HepG2 (cell line): ENCODE data around the gene NGB. TPM values are rescaled to one million over a fixed set of nuclear protein-coding genes. Genes with fewer than 3 reads are reported as not detected.

Experiments used
- ATAC-seq: fragments of 200-7000 bp; cut with Tn5 transposase; 3 replicates; pipeline ENCODE4 v1.9.1; 2020; ENCODE audit warnings: mild to moderate bottlenecking, moderate library complexity
- BruUV-seq: library from RNA; stranded (reverse); fragments of 400-500 nt; replicated peaks from 2 replicates; lab custom pipeline; 2021; lab: Mats Ljungman, UMichigan
- CTCF ChIA-PET: fragments of 300-600 bp; formaldehyde crosslinking; extraction: SDS; loops from one replicate; lab custom pipeline; 2021; ENCODE audit warnings: low total read pairs, inconsistent platforms, low intra/inter-chr PET ratio; lab: Yijun Ruan, JAX
- POLR2A ChIA-PET: fragments of 350-600 bp; sonication (Branson Sonifier 250); formaldehyde crosslinking; loops from one replicate; lab custom pipeline; 2020; ENCODE audit warnings: antibody characterized with exemption, inconsistent platforms; lab: Yijun Ruan, JAX
- DNase-seq: peaks from one replicate; pipeline ENCODE4 v3.0.0-alpha.2; 2015; ENCODE audit warnings: low spot score
- FAIRE-seq: peaks from 3 replicates; lab custom pipeline; 2011; peaks lifted over from hg19 to GRCh38; lab: Jason Lieb, UNC
- H2AFZ ChIP-seq: one replicate; pipeline ENCODE4 v1.6.1; 2011; ENCODE audit warnings: low read length, inconsistent platforms
- H3K27ac ChIP-seq: fragments of 300-600 bp; 3 replicates; pipeline ENCODE4 v1.8.0; 2011; ENCODE audit warnings: mixed run types, mild to moderate bottlenecking, mixed read lengths, low read length, inconsistent platforms; ENCODE audit not compliant: insufficient read depth; ENCODE audit errors: extremely low read length
- H3K27me3 ChIP-seq, 2 experiments: fragments of 200-600 bp in 1 of 2; 2 replicates in 1 of 2; 3 replicates in 1 of 2; pipeline versions ENCODE4 v1.6.0 to v1.8.0; 2011; ENCODE audit warnings: low read length in 2 of 2, mild to moderate bottlenecking in 2 of 2, moderate library complexity in 2 of 2, inconsistent platforms in 1 of 2; ENCODE audit not compliant: insufficient read depth in 2 of 2, control insufficient read depth in 1 of 2
- H3K36me3 ChIP-seq, 2 experiments: fragments of 200-600 bp in 1 of 2; replicated peaks in 1 of 2; 2 replicates in 1 of 2; 3 replicates in 1 of 2; pipeline versions ENCODE4 v1.5.1 to v1.8.0; 2011; ENCODE audit warnings: low read length in 2 of 2, inconsistent platforms in 1 of 2; ENCODE audit not compliant: insufficient read depth in 2 of 2, control insufficient read depth in 1 of 2
- H3K4me1 ChIP-seq: 2 replicates; pipeline ENCODE4 v1.5.1; 2012; ENCODE audit warnings: low read length, inconsistent platforms; ENCODE audit not compliant: insufficient read depth
- H3K4me2 ChIP-seq: 2 replicates; pipeline ENCODE4 v1.6.0; 2011; ENCODE audit warnings: low read depth, low read length, inconsistent platforms
- H3K4me3 ChIP-seq, 3 experiments: fragments of 200-600 bp in 1 of 3; sonication (generic), shearing (Covaris generic) in 1 of 3; replicated peaks in 1 of 3; 2 replicates each; pipeline ENCODE4 v1.5.1; 2011 to 2016; ENCODE audit warnings: low read length in 3 of 3, inconsistent platforms in 2 of 3, low read depth in 2 of 3, mild to moderate bottlenecking in 2 of 3, control low read depth in 1 of 3, mixed read lengths in 1 of 3; ENCODE audit not compliant: insufficient read depth in 1 of 3
- H3K79me2 ChIP-seq: one replicate; pipeline ENCODE4 v1.6.1; 2011; ENCODE audit warnings: low read length, inconsistent platforms; ENCODE audit not compliant: insufficient read depth
- H3K9ac ChIP-seq: 2 replicates; pipeline ENCODE4 v1.6.0; 2011; ENCODE audit warnings: mild to moderate bottlenecking, low read depth, low read length, inconsistent platforms; ENCODE audit not compliant: insufficient read depth
- H3K9me3 ChIP-seq: 2 replicates; pipeline ENCODE4 v1.5.1; 2012; ENCODE audit warnings: mild to moderate bottlenecking, low read length
- H4K20me1 ChIP-seq: 2 replicates; pipeline ENCODE4 v1.6.0; 2011; ENCODE audit warnings: inconsistent platforms, mild to moderate bottlenecking, low read length, moderate library complexity; ENCODE audit not compliant: insufficient read depth
- ARNTL ChIP-seq: sonication (generic); formaldehyde crosslinking; IDR thresholded peaks from 2 replicates; pipeline ENCODE4 v1.4.0; 2020; ENCODE audit warnings: mild to moderate bottlenecking, missing genetic modification reagents
- IKZF1 ChIP-seq: fragments of 450-650 bp; IDR thresholded peaks from 2 replicates; pipeline ENCODE4 v1.7.1; 2016
- KDM1A ChIP-seq: IDR thresholded peaks from 2 replicates; pipeline ENCODE4 v1.6.1; 2016; ENCODE audit warnings: missing compliant biosample characterization
- KDM4B ChIP-seq: sonication (generic); formaldehyde crosslinking; IDR thresholded peaks from 2 replicates; pipeline ENCODE4 v1.4.0; 2020; ENCODE audit warnings: missing genetic modification reagents
- KLF13 ChIP-seq: sonication (generic); formaldehyde crosslinking; IDR thresholded peaks from 2 replicates; pipeline ENCODE4 v1.4.0; 2020; ENCODE audit warnings: mild to moderate bottlenecking, missing genetic modification reagents
- ZSCAN25 ChIP-seq: sonication (generic); formaldehyde crosslinking; IDR thresholded peaks from 2 replicates; pipeline ENCODE4 v1.8.0; 2022; ENCODE audit warnings: mild to moderate bottlenecking, missing genetic modification reagents
- WGBS: methylation state at CpG from one replicate; pipeline ENCODE4 v1.1.6; 2017; ENCODE audit warnings: low lambda C conversion rate; 5-methylcytosine and 5-hydroxymethylcytosine counted together
- in situ Hi-C: cut with HindIII; loops from 2 replicates; pipeline ENCODE4 v1.10.0; 2017; ENCODE audit warnings: low pct_unique_long_range_greater_than_20kb; ENCODE audit not compliant: extremely low pct_ligation_motif_present
- intact Hi-C: fragments of 100-400 bp; cut with micrococcal nuclease; formaldehyde crosslinking; loops from one replicate; pipeline ENCODE4 v1.10.0; 2022; ENCODE audit not compliant: unreplicated experiment
- polyA plus RNA-seq, 8 experiments: library from polyadenylated mRNA; depleted of rRNA in 3 of 8; stranded (reverse) in 7 of 8; unstranded in 1 of 8; fragments of >200 nt; fragmentation: Illumina TruSeq in 4 of 8; extraction: Trizol in 4 of 8; gene quantifications; 2 replicates each; pipeline versions ENCODE4 v1.2.1 to v1.2.3, GENCODE V29; 2011 to 2016; ENCODE audit warnings: low read depth in 4 of 8, missing spikeins in 1 of 8, mixed read lengths in 1 of 8; ENCODE audit not compliant: insufficient read depth in 1 of 8
- total RNA-seq, 5 experiments: library from RNA; depleted of rRNA; stranded (reverse); fragments of >200 nt; fragmentation: Illumina TruSeq; extraction: Trizol; gene quantifications; 2 replicates each; pipeline ENCODE4 v1.2.3, GENCODE V29; 2016; ENCODE audit warnings: low read depth in 1 of 5
- TF ChIP-seq, protein P1 (sequence below): sonication (generic); formaldehyde crosslinking; IDR thresholded peaks from 2 replicates; pipeline ENCODE4 v1.5.0; 2020; ENCODE audit warnings: mild to moderate bottlenecking, missing genetic modification reagents, moderate library complexity
- TF ChIP-seq, protein P2 (sequence below): sonication (generic); formaldehyde crosslinking; IDR thresholded peaks from 2 replicates; pipeline ENCODE4 v1.5.1; 2020; ENCODE audit warnings: mild to moderate bottlenecking, missing genetic modification reagents, borderline replicate concordance

Gene NGB
- total and polyA plus RNA-seq, 2 of the 13 experiments (the other 11 are each of a cell fraction or from before 2014, with no cell fraction given) = 0.04 TPM; not detected in 1

DNA sequence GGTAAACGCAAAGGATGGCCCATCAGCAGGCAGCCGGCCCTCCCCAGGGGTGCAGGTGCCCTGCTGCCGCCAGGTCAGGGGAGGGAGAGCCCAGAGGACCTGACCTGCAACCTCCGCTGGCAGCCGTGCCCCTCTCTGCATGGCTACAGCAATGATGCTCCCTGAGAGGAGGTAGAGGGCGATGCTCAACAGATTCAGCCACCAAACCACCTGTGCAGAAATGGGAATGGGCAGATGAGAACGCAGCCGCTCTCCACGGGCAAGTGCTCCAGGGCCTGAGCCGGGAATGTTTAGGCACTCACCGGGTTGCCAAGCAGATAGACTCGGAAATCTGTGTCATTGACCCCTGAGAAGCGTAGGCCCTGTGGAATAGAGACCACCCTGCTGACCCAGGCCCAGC is 8.7 kb upstream of the NGB start:
- BruUV-seq = no TSS peak
- H3K4me2 ChIP-seq = no peak overlapping the region
- no peaks in the 10 kb centered on the region for H4K20me1 ChIP-seq
- no peaks in the 10 kb centered on the region for H3K9me3 ChIP-seq
- FAIRE-seq = no peak
- DNase-seq = no peak
- no peaks in the 10 kb centered on the region for H3K27me3 ChIP-seq
- 93% methylated on average over 10 of the region's 13 CpGs for WGBS
- H2AFZ ChIP-seq = no peak overlapping the region
- intact Hi-C loops = no loop called here
- no peak overlapping the region for H3K9ac ChIP-seq
- ATAC-seq = no peak
- TF ChIP-seq KDM4B = no peak
- TF ChIP-seq IKZF1 = no peak
- TF ChIP-seq ZSCAN25 (CRISPR knock-in tag) = no peak
- TF ChIP-seq ARNTL (CRISPR knock-in tag) = no peak
- TF ChIP-seq, all 625 proteins: peak for 0
- H3K36me3 ChIP-seq = peaks cover 10 to 37% of the 10 kb centered on the region in 2 experiments; a peak in 3 of 5 replicates
- no peaks in the 10 kb centered on the region for H3K4me1 ChIP-seq
- no peak overlapping the region for H3K27ac ChIP-seq
- in situ Hi-C loops = no loop called here
- ChIA-PET POLR2A (no interaction called here), CTCF (no interaction called here)
- no peak overlapping the region for H3K4me3 ChIP-seq
- H3K79me2 ChIP-seq = no peaks in the 10 kb centered on the region

DNA sequence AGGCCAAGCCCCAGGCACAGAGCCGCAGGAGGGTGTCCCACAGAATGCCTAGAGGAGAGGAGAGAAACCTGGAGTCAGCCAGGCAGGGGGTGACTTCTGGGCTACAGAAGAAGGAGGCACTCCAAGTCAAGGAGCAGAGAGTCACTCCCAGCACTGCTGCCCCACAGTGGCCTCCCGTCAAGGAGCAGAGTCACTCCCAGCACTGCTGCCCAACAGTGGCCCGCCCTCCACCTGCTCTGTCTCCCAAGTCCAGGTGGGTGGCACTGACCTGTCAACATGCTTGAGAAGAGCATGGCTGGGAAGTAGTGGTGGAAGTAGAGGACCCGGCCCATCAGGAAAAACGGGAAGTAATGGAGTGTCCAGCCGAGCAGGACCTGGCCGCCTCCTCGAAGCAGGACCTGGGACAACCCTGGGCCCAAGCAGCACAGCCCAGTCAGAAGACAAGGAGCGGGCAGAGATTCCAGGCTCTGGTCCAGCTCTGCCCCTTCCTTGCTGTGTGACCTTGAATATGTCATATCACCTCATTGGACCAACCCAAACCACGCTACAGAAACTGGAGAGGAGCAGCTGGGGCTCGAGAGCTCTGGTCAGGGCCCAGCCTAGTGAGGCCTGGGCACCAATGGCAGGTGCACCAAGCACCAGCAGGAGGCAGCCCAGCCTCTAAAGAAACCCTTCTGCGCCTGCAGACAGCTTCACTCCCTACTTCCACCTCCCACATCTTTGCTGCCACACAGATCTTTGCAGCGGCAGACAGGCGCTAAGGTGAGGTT is 7.6 kb upstream of the NGB start:
- DNase-seq = no peak
- Histone ChIP-seq H3K79me2 (no peaks in the 10 kb centered on the region), H4K20me1 (no peaks in the 10 kb centered on the region), H2AFZ (no peak overlapping the region), H3K4me3 (no peak overlapping the region), H3K9me3 (no peaks in the 10 kb centered on the region), H3K27me3 (no peaks in the 10 kb centered on the region)
- in situ Hi-C loops = no loop called here
- intact Hi-C loops = no loop called here
- WGBS = 97% methylated on average over 14 of the region's 14 CpGs
- no peak for FAIRE-seq
- ATAC-seq = peak; percentile 21; the same call in 1 of the 3 replicates
- POLR2A ChIA-PET = no interaction called here
- CTCF ChIA-PET = no interaction called here
- TF ChIP-seq, protein P1, sequence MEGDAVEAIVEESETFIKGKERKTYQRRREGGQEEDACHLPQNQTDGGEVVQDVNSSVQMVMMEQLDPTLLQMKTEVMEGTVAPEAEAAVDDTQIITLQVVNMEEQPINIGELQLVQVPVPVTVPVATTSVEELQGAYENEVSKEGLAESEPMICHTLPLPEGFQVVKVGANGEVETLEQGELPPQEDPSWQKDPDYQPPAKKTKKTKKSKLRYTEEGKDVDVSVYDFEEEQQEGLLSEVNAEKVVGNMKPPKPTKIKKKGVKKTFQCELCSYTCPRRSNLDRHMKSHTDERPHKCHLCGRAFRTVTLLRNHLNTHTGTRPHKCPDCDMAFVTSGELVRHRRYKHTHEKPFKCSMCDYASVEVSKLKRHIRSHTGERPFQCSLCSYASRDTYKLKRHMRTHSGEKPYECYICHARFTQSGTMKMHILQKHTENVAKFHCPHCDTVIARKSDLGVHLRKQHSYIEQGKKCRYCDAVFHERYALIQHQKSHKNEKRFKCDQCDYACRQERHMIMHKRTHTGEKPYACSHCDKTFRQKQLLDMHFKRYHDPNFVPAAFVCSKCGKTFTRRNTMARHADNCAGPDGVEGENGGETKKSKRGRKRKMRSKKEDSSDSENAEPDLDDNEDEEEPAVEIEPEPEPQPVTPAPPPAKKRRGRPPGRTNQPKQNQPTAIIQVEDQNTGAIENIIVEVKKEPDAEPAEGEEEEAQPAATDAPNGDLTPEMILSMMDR = peak; percentile 28; the same call in 1 of the 2 replicates
- TF ChIP-seq, protein P2, sequence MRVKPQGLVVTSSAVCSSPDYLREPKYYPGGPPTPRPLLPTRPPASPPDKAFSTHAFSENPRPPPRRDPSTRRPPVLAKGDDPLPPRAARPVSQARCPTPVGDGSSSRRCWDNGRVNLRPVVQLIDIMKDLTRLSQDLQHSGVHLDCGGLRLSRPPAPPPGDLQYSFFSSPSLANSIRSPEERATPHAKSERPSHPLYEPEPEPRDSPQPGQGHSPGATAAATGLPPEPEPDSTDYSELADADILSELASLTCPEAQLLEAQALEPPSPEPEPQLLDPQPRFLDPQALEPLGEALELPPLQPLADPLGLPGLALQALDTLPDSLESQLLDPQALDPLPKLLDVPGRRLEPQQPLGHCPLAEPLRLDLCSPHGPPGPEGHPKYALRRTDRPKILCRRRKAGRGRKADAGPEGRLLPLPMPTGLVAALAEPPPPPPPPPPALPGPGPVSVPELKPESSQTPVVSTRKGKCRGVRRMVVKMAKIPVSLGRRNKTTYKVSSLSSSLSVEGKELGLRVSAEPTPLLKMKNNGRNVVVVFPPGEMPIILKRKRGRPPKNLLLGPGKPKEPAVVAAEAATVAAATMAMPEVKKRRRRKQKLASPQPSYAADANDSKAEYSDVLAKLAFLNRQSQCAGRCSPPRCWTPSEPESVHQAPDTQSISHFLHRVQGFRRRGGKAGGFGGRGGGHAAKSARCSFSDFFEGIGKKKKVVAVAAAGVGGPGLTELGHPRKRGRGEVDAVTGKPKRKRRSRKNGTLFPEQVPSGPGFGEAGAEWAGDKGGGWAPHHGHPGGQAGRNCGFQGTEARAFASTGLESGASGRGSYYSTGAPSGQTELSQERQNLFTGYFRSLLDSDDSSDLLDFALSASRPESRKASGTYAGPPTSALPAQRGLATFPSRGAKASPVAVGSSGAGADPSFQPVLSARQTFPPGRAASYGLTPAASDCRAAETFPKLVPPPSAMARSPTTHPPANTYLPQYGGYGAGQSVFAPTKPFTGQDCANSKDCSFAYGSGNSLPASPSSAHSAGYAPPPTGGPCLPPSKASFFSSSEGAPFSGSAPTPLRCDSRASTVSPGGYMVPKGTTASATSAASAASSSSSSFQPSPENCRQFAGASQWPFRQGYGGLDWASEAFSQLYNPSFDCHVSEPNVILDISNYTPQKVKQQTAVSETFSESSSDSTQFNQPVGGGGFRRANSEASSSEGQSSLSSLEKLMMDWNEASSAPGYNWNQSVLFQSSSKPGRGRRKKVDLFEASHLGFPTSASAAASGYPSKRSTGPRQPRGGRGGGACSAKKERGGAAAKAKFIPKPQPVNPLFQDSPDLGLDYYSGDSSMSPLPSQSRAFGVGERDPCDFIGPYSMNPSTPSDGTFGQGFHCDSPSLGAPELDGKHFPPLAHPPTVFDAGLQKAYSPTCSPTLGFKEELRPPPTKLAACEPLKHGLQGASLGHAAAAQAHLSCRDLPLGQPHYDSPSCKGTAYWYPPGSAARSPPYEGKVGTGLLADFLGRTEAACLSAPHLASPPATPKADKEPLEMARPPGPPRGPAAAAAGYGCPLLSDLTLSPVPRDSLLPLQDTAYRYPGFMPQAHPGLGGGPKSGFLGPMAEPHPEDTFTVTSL (CRISPR knock-in tag) = no peak
- no peak for TF ChIP-seq KDM1A (CRISPR knock-in tag)
- TF ChIP-seq KLF13 = no peak
- TF ChIP-seq, all 625 proteins: peak for 1
- H3K9ac ChIP-seq = no peak overlapping the region
- H3K27ac ChIP-seq = no peak overlapping the region
- no peak overlapping the region for H3K4me2 ChIP-seq
- H3K36me3 ChIP-seq = peaks cover 3 to 26% of the 10 kb centered on the region in 2 experiments; a peak in 3 of 5 replicates
- H3K4me1 ChIP-seq = no peaks in the 10 kb centered on the region
- BruUV-seq = no TSS peak
